ENCODE results near the gene LCA5L.

The LCA5L gene

DNA sequence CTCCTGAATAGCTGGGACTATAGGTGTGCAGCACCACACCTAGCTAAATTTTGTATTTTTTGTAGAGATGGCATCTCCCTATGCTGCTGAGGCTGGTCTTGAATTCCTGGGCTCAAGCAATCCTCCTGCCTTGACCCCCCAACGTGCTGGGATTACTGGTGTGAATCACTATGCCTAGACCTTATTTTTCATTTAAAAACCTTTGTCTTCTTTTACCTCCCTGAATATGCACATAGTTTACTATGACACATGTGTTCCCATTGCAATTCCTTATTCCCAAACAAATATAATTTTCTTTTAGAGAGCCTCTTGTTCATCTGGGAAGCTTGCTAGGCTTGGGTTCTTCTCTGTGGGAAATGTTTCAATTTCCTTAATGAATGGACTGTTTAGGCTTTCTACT is 23.0 kb upstream of the LCA5L start:
- Histone ChIP-seq H3K9ac (ENCODE audit: low read length) (no peak overlapping the region), H3K9me3 (ENCODE audit: control insufficient read depth, low read depth, low read length) (no peaks in the 10 kb centered on the region), H3K27me3 (ENCODE audit: control insufficient read depth, insufficient read depth, low read length) (no peaks in the 10 kb centered on the region), H3K4me3 (ENCODE audit: low read length) (no peak overlapping the region), H3K4me1 (ENCODE audit: control insufficient read depth, low read depth, low read length) (peaks cover 6% of the 10 kb centered on the region), H3K27ac (ENCODE audit: low read length) (no peak overlapping the region), H3K36me3 (ENCODE audit: control insufficient read depth, low read depth, low read length) (no peaks in the 10 kb centered on the region)

DNA sequence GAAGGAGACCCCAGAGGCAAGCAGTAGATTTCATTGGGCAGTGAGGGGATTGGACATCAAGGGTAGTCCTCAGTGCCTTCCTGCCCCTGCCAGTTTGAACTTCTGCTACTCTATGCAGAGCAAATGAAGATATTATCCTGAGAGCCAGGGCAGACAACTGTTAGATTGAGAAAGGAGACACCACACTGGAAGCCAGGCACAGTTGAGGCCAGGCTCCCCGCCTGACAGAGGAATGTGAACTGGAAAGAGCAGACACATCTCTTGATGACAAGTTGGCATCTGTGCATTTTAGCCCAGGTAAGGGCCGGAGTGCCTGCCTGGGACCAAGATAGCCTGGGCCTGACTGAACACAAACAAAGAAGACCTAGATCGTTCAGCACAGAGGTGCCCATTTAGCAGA is 22.2 kb upstream of the LCA5L start:
- H3K9ac ChIP-seq (ENCODE audit: low read length): no peak overlapping the region
- no peaks in the 10 kb centered on the region for H3K9me3 ChIP-seq (ENCODE audit: control insufficient read depth, low read depth, low read length)
- H3K27ac ChIP-seq (ENCODE audit: low read length): no peak overlapping the region
- no peak overlapping the region for H3K4me3 ChIP-seq (ENCODE audit: low read length)
- H3K27me3 ChIP-seq (ENCODE audit: control insufficient read depth, insufficient read depth, low read length): no peaks in the 10 kb centered on the region
- H3K4me1 ChIP-seq (ENCODE audit: control insufficient read depth, low read depth, low read length): peaks cover 6% of the 10 kb centered on the region
- H3K36me3 ChIP-seq (ENCODE audit: control insufficient read depth, low read depth, low read length): no peaks in the 10 kb centered on the region

DNA sequence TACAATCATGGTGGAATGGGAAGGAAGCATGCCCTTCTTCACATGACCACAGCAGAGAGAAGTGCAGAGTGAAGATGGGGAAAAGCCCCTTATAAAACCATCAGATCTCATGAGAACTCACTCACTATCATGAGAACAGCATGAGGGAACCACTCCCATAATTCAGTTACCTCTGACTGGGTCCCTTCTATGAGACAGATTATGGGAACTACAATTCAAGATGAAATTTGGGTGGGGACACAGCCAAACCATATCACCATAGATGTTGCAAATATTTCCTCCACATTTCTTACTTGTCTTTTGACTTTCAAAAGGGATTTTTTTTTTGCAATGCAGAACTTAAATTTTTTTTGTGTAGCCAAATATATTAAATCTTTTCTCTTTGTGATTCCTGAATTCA is 21.0 kb upstream of the LCA5L start:
- Histone ChIP-seq H3K9ac (ENCODE audit: low read length) (no peak overlapping the region), H3K27ac (ENCODE audit: low read length) (no peak overlapping the region), H3K27me3 (ENCODE audit: control insufficient read depth, insufficient read depth, low read length) (no peaks in the 10 kb centered on the region), H3K9me3 (ENCODE audit: control insufficient read depth, low read depth, low read length) (no peaks in the 10 kb centered on the region), H3K36me3 (ENCODE audit: control insufficient read depth, low read depth, low read length) (no peaks in the 10 kb centered on the region), H3K4me1 (ENCODE audit: control insufficient read depth, low read depth, low read length) (no peaks in the 10 kb centered on the region), H3K4me3 (ENCODE audit: low read length) (no peak overlapping the region)

DNA sequence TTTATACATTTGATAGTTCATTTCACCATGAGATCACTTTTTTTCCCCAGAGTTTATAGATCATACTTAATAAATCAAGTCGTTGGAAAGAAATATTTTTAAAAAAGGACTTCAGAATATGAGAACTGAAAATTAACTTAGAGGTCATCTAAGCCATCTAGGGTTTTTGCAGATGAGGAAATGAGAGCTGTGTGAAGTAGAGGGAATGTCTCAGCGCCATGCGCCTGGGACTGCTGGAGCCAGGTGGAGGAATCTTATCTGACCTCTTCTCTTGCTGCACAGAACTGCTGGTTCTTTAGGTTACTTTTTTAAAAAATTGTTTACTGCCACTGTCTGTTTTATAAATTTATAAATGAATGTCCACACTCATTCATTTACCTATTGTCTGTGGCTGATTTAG is 17.7 kb upstream of the LCA5L start:
- Histone ChIP-seq H3K4me1 (ENCODE audit: control insufficient read depth, low read depth, low read length) (no peaks in the 10 kb centered on the region), H3K27me3 (ENCODE audit: control insufficient read depth, insufficient read depth, low read length) (no peaks in the 10 kb centered on the region), H3K9me3 (ENCODE audit: control insufficient read depth, low read depth, low read length) (no peaks in the 10 kb centered on the region), H3K27ac (ENCODE audit: low read length) (no peak overlapping the region), H3K4me3 (ENCODE audit: low read length) (no peak overlapping the region), H3K36me3 (ENCODE audit: control insufficient read depth, low read depth, low read length) (no peaks in the 10 kb centered on the region), H3K9ac (ENCODE audit: low read length) (no peak overlapping the region)

DNA sequence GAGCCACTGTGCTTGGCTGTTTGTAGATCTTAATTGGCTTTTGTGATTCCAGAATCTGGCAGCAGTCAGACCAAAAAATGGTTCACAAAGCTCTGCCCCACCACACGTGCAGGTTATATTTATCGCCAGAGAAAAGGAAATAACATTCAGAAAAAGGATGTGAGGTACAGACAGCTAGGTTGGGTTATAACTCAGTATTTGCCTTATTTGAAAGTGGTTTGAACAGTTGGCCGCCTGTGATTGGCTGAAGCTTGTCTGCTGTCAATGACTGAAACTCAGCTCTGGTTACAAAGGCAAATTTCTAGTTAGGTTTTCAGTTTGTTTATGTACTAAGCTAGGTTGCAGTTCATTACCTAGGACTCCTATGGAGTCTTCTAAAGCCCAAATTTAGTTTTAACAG is 15.8 kb upstream of the LCA5L start:
- H3K4me3 ChIP-seq (ENCODE audit: low read length): no peak overlapping the region
- no peaks in the 10 kb centered on the region for H3K27me3 ChIP-seq (ENCODE audit: control insufficient read depth, insufficient read depth, low read length)
- H3K9me3 ChIP-seq (ENCODE audit: control insufficient read depth, low read depth, low read length): no peaks in the 10 kb centered on the region
- no peak overlapping the region for H3K9ac ChIP-seq (ENCODE audit: low read length)
- H3K4me1 ChIP-seq (ENCODE audit: control insufficient read depth, low read depth, low read length): no peaks in the 10 kb centered on the region
- no peak overlapping the region for H3K27ac ChIP-seq (ENCODE audit: low read length)
- H3K36me3 ChIP-seq (ENCODE audit: control insufficient read depth, low read depth, low read length): no peaks in the 10 kb centered on the region

DNA sequence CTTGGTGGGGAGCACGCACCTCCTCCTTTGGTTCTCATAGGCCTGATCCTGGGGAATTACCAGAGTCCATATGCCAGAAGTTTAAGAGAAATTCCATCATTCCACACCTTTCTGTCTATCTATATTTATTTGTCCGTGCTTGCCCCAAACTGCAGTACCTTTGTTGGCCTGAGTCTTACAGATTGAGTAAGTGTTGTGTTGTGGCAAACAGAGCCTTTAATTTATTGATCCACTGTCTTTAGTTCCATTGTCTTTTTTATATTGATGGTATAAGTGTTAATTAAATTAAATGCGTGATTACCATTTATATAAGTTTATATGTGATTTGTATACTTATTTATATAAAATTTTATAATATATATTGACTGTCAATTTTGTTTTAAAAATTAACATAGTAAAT is 11.1 kb upstream of the LCA5L start:
- no peak overlapping the region for H3K4me3 ChIP-seq (ENCODE audit: low read length)
- no peaks in the 10 kb centered on the region for H3K9me3 ChIP-seq (ENCODE audit: control insufficient read depth, low read depth, low read length)
- no peak overlapping the region for H3K27ac ChIP-seq (ENCODE audit: low read length)
- no peak overlapping the region for H3K9ac ChIP-seq (ENCODE audit: low read length)
- H3K4me1 ChIP-seq (ENCODE audit: control insufficient read depth, low read depth, low read length): peaks cover 3% of the 10 kb centered on the region
- H3K36me3 ChIP-seq (ENCODE audit: control insufficient read depth, low read depth, low read length): no peaks in the 10 kb centered on the region
- no peaks in the 10 kb centered on the region for H3K27me3 ChIP-seq (ENCODE audit: control insufficient read depth, insufficient read depth, low read length)

DNA sequence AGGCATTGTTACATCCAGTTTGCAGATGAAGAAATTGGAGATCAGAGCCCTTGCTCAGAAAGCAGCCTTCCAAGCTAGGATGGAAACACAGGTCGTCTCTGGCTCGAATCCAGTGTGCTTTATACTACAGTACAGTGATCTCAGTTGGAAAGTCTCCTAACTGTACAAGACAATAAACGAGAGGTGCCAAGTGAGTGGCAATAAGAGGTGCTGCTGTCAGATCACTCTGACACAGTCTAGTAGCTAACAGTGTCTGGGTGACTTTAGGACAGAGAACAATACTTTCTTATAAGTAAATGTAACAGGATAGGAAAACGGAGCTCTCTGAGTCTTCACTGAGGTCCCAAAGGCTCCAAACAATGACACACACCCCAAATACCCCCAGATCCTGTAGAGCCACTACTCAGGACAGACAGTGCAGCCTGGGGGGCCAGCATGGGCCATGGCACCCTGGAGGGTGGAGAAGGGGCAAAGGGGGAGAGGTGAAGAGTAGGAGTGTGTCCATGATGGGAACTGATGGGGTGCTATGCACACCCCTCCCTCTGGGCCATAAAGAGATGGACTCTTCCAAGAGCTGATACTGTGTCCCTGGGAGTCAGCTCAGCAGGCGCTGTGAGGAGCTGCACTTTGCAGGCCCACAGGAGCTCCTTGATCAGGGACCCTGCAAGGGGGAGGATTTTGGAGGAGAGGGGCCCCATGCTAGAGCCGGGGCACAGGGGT is 9.5 kb upstream of the LCA5L start:
- H3K27me3 ChIP-seq (ENCODE audit: control insufficient read depth, insufficient read depth, low read length): no peaks in the 10 kb centered on the region
- H3K9ac ChIP-seq (ENCODE audit: low read length): no peak overlapping the region
- H3K4me3 ChIP-seq (ENCODE audit: low read length): no peak overlapping the region
- no peaks in the 10 kb centered on the region for H3K36me3 ChIP-seq (ENCODE audit: control insufficient read depth, low read depth, low read length)
- no peak overlapping the region for H3K27ac ChIP-seq (ENCODE audit: low read length)
- no peaks in the 10 kb centered on the region for H3K9me3 ChIP-seq (ENCODE audit: control insufficient read depth, low read depth, low read length)
- H3K4me1 ChIP-seq (ENCODE audit: control insufficient read depth, low read depth, low read length): peaks cover 9% of the 10 kb centered on the region

DNA sequence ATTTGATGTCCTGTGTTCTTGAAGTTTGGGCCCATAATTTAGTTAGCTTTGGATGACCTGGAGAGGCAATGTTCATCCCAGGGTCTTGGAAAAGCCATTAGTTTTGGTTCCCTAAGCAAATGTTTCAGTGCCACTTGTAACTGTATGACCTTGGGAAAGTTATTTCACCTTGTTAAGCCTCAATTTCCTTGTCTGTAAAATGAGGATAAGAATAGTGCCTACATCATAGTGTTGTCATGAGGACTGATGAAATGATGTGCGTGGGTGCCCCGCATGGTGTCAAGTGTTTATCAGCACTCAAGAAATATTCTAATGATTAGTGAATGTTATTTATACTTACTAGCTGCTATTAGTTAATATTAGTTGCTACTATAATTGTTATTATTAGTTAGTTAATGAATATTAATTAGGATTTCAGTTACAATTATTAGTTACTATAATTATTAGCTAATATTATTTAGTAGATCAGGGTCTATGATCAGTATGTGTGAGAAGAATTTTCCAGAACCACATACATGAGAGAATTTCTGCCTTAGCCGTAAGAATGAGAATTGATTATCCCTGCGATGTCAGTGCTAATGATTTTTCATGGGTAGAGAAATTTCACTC is 8.1 kb upstream of the LCA5L start:
- Histone ChIP-seq H3K4me3 (ENCODE audit: low read length) (no peak overlapping the region), H3K4me1 (ENCODE audit: control insufficient read depth, low read depth, low read length) (peaks cover 9% of the 10 kb centered on the region)

DNA sequence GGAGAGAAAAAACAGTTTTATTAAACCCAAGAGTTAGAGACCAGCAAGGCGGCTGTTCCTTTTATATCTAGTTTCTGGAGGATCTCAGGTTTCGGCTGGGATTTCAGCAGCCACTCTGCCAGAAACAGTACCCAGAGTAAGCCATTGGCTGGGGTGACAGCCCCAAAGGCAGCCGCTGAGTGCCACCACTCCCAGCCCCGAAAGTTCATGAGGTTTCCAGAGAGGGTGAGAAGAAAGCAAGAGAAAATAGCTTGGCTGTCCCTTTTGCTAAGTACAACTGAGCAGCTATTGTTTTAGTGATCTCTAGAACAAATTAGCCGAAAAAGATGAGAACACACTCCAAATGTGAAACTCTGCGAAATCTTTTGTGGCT is 7.4 kb upstream of the LCA5L start:
- no peaks in the 10 kb centered on the region for H3K36me3 ChIP-seq (ENCODE audit: control insufficient read depth, low read depth, low read length)
- peaks cover 9% of the 10 kb centered on the region for H3K4me1 ChIP-seq (ENCODE audit: control insufficient read depth, low read depth, low read length)
- H3K9ac ChIP-seq (ENCODE audit: low read length): no peak overlapping the region
- no peak overlapping the region for H3K4me3 ChIP-seq (ENCODE audit: low read length)
- no peak overlapping the region for H3K27ac ChIP-seq (ENCODE audit: low read length)
- no peaks in the 10 kb centered on the region for H3K27me3 ChIP-seq (ENCODE audit: control insufficient read depth, insufficient read depth, low read length)
- no peaks in the 10 kb centered on the region for H3K9me3 ChIP-seq (ENCODE audit: control insufficient read depth, low read depth, low read length)

More for the DNA sequence above, 8.1 kb upstream of the LCA5L start:
- Histone ChIP-seq H3K9ac (ENCODE audit: low read length) (no peak overlapping the region), H3K27me3 (ENCODE audit: control insufficient read depth, insufficient read depth, low read length) (no peaks in the 10 kb centered on the region), H3K36me3 (ENCODE audit: control insufficient read depth, low read depth, low read length) (no peaks in the 10 kb centered on the region), H3K9me3 (ENCODE audit: control insufficient read depth, low read depth, low read length) (no peaks in the 10 kb centered on the region), H3K27ac (ENCODE audit: low read length) (no peak overlapping the region)

DNA sequence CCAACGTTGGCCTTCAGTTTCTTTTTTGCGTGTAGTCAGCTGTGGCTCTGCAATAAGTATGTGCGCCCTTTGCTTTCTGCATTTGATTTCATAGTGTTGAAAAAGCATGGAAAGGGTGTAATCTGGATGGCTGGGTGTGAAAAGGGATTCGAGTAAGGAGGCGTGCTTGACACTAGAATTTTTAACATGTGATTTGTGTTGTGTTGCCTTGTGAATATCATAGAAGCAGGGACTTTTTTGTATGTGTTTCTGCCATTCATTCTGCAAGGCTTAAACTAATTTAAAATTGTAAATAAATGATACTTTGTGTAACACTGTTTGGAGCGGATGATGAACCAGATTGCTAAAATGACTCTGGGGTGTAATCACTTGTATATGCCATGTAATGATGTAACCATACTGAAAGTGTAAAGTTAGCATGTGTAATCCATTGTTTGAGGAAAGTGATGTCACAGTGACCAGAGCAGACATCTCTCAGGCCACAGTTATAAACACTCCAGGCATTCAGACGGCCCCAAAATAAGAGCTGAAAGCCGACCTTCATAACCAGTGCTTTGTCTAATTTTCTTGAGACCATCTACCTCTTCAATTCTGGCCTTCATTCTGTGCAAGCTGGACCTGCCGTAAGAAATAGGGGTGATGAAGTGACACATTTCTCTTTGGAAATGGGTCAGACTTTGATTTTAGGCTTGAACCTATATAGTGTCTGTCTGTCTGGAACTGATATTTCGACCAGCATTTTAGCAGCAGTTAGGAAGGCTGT is 6.8 kb upstream of the LCA5L start:
- Histone ChIP-seq H3K9ac (ENCODE audit: low read length) (no peak overlapping the region), H3K4me1 (ENCODE audit: control insufficient read depth, low read depth, low read length) (peaks cover 9% of the 10 kb centered on the region), H3K27me3 (ENCODE audit: control insufficient read depth, insufficient read depth, low read length) (no peaks in the 10 kb centered on the region), H3K36me3 (ENCODE audit: control insufficient read depth, low read depth, low read length) (no peaks in the 10 kb centered on the region), H3K27ac (ENCODE audit: low read length) (no peak overlapping the region), H3K9me3 (ENCODE audit: control insufficient read depth, low read depth, low read length) (no peaks in the 10 kb centered on the region), H3K4me3 (ENCODE audit: low read length) (peak overlapping the region; percentile 29)

DNA sequence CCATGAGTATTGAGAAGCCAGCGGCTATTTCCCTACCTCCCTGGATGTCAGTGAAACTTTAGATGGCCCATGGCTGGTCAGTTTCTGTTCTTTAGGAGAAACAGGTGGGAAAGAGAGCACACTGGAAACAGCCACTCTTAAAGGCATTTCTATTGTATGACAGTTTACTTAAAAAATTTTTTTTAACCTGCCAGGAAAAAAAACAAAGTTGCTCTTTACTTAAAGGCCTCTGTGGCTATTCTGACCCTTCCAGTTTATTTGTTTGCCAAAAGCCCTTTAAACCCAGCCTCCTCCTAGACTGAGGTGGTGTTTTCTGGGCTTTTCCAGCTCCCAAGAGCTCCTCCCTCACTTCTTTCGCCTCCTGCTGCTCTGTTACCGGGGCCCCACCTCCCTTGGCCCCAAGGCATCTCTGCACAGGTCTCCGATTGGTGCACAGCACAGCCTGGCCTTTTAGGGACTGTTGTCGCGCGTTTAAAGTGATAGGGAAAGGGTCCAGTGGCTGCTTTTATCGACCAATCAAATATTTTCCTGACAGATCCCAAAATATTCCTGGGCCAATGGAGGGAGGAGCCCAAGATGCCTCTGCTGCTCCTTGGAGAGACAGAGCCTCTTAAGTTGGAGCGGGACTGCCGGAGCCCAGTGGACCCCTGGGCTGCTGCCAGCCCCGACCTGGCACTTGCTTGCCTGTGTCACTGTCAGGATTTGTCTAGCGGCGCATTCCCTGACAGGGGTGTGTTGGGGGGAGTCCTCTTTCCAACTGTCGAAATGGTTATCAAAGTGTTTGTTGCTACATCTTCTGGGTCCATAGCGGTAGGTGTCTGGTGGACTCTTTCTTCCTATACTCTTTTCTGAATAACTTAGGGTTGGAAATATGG is 6.0 kb upstream of the LCA5L start, which contains the start of gene SH3BGR:
Gene SH3BGR, plus strand, starts transcription at position 639 of the 875 bp plus-strand sequence. Its CDS starts 127 bp downstream, at position 766.
- Histone ChIP-seq H3K36me3 (ENCODE audit: control insufficient read depth, low read depth, low read length) (no peaks in the 10 kb centered on the region), H3K4me3 (ENCODE audit: low read length) (peak within 1 kb of the TSS; percentile 29), H3K9me3 (ENCODE audit: control insufficient read depth, low read depth, low read length) (no peaks in the 10 kb centered on the region), H3K9ac (ENCODE audit: low read length) (no peak within 1 kb of the TSS), H3K4me1 (ENCODE audit: control insufficient read depth, low read depth, low read length) (peaks cover 9% of the 10 kb centered on the region), H3K27me3 (ENCODE audit: control insufficient read depth, insufficient read depth, low read length) (no peaks in the 10 kb centered on the region), H3K27ac (ENCODE audit: low read length) (no peak within 1 kb of the TSS)
